HUES48 (cell line): ENCODE measurements around the gene ANKRD16.
"Not testable (repeated sequence)": the region's sequence is repeated elsewhere in the genome, so short reads cannot be mapped to it uniquely, and the experiment has no call there.

Source experiments
- H3K27ac ChIP-seq: one replicate; pipeline ENCODE4 v1.7.0; 2013; ENCODE audit warnings: low read depth, low read length, inconsistent platforms
- H3K27me3 ChIP-seq: 2 replicates; pipeline ENCODE4 v1.6.1; 2013; ENCODE audit warnings: mild to moderate bottlenecking, low read length; ENCODE audit not compliant: control insufficient read depth, insufficient read depth
- H3K36me3 ChIP-seq: 2 replicates; pipeline ENCODE4 v1.6.1; 2013; ENCODE audit warnings: low read length; ENCODE audit not compliant: control insufficient read depth, insufficient read depth
- H3K4me1 ChIP-seq: 2 replicates; pipeline ENCODE4 v1.6.1; 2013; ENCODE audit warnings: mild to moderate bottlenecking, low read length; ENCODE audit not compliant: control insufficient read depth, insufficient read depth
- H3K4me3 ChIP-seq: 2 replicates; pipeline ENCODE4 v1.5.1; 2013; ENCODE audit warnings: mild to moderate bottlenecking, low read depth, low read length
- H3K9ac ChIP-seq: 2 replicates; pipeline ENCODE4 v1.6.1; 2013; ENCODE audit warnings: mild to moderate bottlenecking, low read depth, low read length, moderate library complexity
- H3K9me3 ChIP-seq: 2 replicates; pipeline ENCODE4 v1.6.1; 2013; ENCODE audit warnings: low read length; ENCODE audit not compliant: control insufficient read depth, insufficient read depth

Gene ANKRD16

GRCh38 chr10:5876181-5876768 is 13.4 kb downstream of the ANKRD16 start:
- Histone ChIP-seq H3K36me3 (peaks cover 58% of the 10 kb centered on the region), H3K9ac (no peak overlapping the region), H3K27me3 (no peaks in the 10 kb centered on the region), H3K27ac (no peak overlapping the region), H3K4me1 (no peaks in the 10 kb centered on the region), H3K4me3 (no peak overlapping the region), H3K9me3 (no peaks in the 10 kb centered on the region)

DNA sequence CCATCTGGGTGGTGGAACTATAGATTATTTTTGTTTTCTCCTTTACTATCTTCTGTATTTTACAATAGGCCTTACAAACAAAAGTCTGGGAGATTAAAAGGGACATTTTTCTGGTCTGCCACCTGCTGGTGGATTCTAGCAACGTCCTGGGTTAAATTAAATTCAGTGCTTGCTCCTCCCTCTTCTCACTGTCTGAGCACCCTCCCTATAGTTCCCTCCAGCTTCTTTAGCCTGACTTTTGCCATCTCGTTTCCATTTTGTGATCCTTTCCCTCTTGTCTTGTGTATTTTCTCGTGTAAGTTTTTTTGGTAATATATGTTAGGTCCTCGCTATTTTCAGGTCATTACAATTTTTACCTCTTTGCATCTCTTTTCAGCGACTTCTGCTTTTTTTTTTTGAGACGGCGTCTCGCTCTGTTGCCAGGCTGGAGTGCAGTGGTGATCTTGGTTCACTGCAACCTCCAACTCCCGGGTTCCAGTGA is 16.1 kb downstream of the ANKRD16 start:
- no peak overlapping the region for H3K27ac ChIP-seq
- peaks cover 33% of the 10 kb centered on the region for H3K36me3 ChIP-seq
- H3K4me3 ChIP-seq: no peak overlapping the region
- H3K9me3 ChIP-seq: 0 out of 2 replicates have a peak, but pooled peaks cover 2% of the 10 kb centered on the region
- H3K4me1 ChIP-seq: no peaks in the 10 kb centered on the region
- H3K9ac ChIP-seq: no peak overlapping the region
- no peaks in the 10 kb centered on the region for H3K27me3 ChIP-seq

DNA sequence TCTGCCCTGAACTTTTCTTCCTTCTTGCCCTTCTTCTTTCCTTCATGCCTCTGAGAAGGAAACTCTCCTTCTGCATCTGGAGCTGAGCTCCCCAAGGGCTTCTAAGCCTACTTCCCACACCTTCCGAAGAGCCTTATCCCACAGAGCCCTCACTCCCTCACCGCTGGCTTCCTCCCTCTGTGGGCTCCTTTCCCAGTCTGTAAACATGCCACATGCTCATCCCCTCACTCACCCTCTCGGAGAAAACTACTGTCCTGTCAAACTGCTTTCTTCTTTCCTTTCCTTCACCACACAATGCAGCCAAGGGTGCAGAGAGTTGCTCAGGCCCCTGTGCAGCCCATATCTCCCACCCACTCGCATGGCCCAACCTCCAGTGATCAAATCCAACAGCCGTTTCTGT is 18.1 kb downstream of the ANKRD16 start:
- Histone ChIP-seq H3K9me3 (0 out of 2 replicates have a peak, but pooled peaks cover 3% of the 10 kb centered on the region), H3K4me3 (no peak overlapping the region), H3K27me3 (no peaks in the 10 kb centered on the region), H3K36me3 (peaks cover 15% of the 10 kb centered on the region), H3K27ac (no peak overlapping the region), H3K4me1 (no peaks in the 10 kb centered on the region), H3K9ac (no peak overlapping the region)

GRCh38 chr10:5869156-5869555 is 20.5 kb downstream of the ANKRD16 start:
- Histone ChIP-seq H3K36me3 (no peaks in the 10 kb centered on the region), H3K27me3 (no peaks in the 10 kb centered on the region), H3K4me1 (no peaks in the 10 kb centered on the region), H3K9me3 (0 out of 2 replicates have a peak, but pooled peaks cover 3% of the 10 kb centered on the region), H3K9ac (no peak overlapping the region), H3K27ac (no peak overlapping the region), H3K4me3 (no peak overlapping the region)

GRCh38 chr10:5868383-5868782 is 21.3 kb downstream of the ANKRD16 start:
- H3K9me3 ChIP-seq, H3K27ac ChIP-seq, H3K9ac ChIP-seq, H3K27me3 ChIP-seq, H3K36me3 ChIP-seq, H3K4me3 ChIP-seq, H3K4me1 ChIP-seq: not testable (repeated sequence)

DNA sequence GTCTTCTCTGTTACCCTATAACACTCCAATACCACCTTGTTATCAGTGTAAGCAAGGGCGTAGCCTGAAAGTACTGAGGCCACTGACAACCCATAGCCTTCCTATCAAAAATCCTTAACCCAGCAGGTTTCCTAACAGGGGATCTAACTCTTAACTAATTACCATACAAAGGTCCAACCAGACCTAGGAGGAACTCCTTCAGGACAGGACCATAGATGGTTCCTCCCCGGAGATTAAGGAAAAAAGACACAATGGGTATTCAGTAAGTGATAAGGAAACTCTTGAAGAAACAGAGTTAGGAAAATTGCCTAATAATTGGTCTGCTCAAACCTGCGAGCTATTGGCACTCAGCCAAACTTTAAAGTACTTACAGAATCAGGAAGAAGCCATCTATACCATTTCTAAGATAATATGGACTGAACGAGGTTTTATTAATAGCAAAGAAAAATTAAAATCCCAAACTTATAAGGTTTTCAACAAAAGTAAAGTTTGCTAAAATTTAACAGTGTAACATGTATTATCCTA is 22.5 kb downstream of the ANKRD16 start:
- not testable (repeated sequence) for H3K4me3 ChIP-seq, H3K4me1 ChIP-seq, H3K27me3 ChIP-seq, H3K27ac ChIP-seq, H3K9me3 ChIP-seq, H3K36me3 ChIP-seq, H3K9ac ChIP-seq

DNA sequence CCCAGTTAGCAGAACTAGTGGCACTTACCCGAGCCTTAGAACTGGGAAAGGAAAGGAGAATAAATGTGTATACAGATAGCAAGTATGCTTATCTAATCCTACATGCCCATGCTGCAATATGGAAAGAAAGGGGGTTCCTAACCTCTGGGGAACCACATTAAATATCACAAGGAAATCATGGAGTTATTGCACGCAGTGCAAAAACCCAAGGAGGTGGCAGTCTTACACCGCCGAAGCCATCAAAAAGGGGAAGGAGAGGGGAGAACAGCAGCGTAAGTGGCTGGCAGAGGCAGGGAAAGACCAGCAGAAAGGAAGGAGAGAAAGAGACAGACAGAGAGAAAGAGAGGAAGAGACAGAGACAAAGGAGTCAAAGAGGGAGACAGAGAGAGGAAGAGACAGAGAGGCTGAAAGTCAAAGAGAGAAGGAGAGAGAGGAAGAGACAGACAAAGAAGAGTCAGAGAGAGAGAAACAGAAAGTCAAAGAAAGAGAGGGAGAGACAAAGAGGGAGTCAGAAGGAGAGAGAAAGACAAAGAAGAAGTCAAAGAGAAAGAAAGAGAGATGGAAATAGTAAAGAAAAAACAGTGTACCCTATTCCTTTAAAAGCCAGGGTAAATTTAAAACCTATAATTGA is 23.1 kb downstream of the ANKRD16 start:
- H3K36me3 ChIP-seq, H3K9ac ChIP-seq, H3K4me3 ChIP-seq, H3K27me3 ChIP-seq, H3K27ac ChIP-seq, H3K9me3 ChIP-seq, H3K4me1 ChIP-seq: not testable (repeated sequence)

DNA sequence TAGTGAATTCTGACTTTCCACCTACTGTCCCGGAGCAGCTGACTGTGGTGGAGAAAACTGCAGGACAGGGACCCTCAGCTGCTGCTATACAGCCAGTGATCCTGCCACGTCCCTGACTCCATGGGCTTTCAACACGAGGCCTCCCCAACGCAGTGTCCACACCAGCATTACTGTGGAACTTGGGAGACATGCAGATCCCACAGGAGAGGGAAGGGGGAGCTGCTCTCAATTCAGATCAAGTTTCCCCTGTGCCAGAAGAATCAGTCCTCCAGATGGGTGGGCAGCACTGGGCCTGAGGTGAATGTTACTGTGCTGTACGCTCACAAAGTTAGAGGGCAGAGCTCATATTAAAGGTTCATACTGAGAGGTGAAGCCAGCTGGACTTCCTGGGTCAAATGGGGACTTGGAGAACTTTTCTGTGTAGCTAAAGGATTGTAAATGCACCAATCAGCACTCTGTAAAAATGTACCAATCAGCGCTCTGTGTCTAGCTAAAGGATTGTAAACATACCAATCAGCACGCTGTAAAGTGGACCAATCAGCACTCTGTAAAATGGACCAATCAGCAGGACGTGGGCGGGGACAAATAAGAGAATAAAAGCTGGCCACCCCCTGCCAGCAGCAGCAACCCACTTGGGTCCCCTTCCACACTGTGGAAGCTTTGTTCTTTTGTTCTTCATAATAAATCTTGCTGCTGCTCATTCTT is 26.6 kb downstream of the ANKRD16 start:
- not testable (repeated sequence) for H3K36me3 ChIP-seq, H3K27ac ChIP-seq

GRCh38 chr10:5862360-5862961 is 27.2 kb downstream of the ANKRD16 start:
- Histone ChIP-seq H3K4me1 (peaks cover 2% of the 10 kb centered on the region; the same call in 1 of the 2 replicates), H3K36me3 (no peaks in the 10 kb centered on the region), H3K27ac (no peak overlapping the region), H3K4me3 (no peak overlapping the region), H3K9me3 (no peaks in the 10 kb centered on the region), H3K9ac (no peak overlapping the region), H3K27me3 (no peaks in the 10 kb centered on the region)

More for the DNA sequence above, 26.6 kb downstream of the ANKRD16 start:
- not testable (repeated sequence) for H3K9ac ChIP-seq, H3K4me1 ChIP-seq, H3K27me3 ChIP-seq, H3K9me3 ChIP-seq, H3K4me3 ChIP-seq

DNA sequence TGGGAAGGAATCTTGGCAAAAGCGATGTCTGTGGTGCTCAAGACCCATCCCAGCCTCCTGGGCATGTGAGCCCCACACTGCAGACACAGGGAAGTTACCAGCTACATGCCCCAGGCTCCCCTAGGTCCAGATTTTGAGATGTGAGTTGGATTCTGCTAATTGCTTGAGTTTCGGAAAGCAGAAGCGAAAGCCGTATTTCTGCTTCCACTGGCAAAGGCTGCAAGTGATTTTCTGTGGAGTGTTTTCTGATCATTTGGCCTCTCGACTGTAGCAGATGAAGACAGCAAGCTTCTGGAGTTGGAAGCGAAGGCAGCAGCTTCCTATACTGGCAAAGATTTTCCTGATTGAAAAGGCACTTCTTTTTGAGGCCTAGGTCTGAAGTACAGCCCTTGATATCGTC is 29.6 kb downstream of the ANKRD16 start:
- Histone ChIP-seq H3K4me3 (no peak overlapping the region), H3K27me3 (no peaks in the 10 kb centered on the region), H3K4me1 (peaks cover 2% of the 10 kb centered on the region; the same call in 1 of the 2 replicates), H3K27ac (no peak overlapping the region), H3K9ac (no peak overlapping the region), H3K36me3 (no peaks in the 10 kb centered on the region), H3K9me3 (no peaks in the 10 kb centered on the region)
